IPS-NIHi11 (cell line): ENCODE results near the gene UBE2V1.
A peak's percentile ranks its signal among the peaks of the same experiment; 100 is the strongest.
"Not testable (repeated sequence)": the region's sequence is repeated elsewhere in the genome, so short reads cannot be mapped to it uniquely, and the experiment has no call there.

Experiments used
- DNase-seq: peaks from one replicate; pipeline ENCODE4 v3.0.0; 2012; ENCODE audit warnings: mixed read lengths, low spot score

Gene UBE2V1

DNA sequence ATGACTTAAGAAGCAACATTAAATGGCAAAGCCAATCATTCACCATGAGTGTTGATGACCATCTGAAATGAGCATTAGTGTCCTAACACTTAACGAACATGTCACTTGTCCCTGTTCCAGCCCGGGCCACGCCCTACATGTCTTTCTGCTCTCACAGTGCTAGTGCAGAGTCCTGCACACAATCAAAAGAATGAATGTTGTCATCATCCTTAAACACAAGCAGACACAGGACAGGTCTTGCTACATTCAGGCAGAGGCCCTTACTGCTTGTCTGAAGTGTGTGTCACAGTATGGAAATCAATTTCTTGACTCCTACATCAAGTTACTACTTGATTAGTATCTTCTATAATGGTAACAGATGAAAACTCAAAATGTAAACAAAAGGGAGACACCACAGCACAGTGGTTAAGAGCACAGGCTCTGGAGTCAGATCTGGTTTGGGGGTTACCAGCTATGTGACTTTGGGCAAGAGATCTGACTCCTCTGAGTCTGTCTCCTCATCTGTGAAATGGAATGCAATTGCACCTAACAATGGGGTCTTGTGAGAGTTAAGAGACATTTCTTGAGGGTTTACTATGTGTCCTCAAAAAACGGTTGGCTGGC lies 17.4 kb downstream of the UBE2V1 start:
- no peak for DNase-seq

- no peak for DNase-seq
These were observed 18.4 kb downstream of the UBE2V1 start for GRCh38 chr20:50094522-50094921.

GRCh38 chr20:50093240-50093639 lies 19.7 kb downstream of the UBE2V1 start:
- DNase-seq = no peak

GRCh38 chr20:50092436-50092835 lies 20.5 kb downstream of the UBE2V1 start:
- no peak for DNase-seq

DNA sequence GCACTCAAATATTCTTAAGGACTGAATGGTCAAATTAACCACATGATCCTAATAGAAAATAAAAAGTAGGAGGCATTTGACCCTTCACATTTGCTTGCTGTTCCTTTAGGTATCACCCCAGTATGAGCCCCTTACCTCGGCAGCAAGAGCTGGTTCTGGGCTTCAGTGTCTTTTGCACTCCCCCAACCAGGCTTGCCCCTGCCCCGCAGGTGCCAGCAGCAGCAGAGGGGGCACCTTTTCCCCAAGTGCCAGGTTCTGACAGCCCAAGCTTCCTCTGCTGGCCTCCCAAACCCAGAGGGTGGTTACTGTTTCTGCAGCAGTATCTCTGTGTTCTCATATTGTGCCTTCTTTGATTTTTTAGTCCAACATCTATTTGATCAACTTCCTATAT lies 23.2 kb downstream of the UBE2V1 start:
- DNase-seq = no peak

DNA sequence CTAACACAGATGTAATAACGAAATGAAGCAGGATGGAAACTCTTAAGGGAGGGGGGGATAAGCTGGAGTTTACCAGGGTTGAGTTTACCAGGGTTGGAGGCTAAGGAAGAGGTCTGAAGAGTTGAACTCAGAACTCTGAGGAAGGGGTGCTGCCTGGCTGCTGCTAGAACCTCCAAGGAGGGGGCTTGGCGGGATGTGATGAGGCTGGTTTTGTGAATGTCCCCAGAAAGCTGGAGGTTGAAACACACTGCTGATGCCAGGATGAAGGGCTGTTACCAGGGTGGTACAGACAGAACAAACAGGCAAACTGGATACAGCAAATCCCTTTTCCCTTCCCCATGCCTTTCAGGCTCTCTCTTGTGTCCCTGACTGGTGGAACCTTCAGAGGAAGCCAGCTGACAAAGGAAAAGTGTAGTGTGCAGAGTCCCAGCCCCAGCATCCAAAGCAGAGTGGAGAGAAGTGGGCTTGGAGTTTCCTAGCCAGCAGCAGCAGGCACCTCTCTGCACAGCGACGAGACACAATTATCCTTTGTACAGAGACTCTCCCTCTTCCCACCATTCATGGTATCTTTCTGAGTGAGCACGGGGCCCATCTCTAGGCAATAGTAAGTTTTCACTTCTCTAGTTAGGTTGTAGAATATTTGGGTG lies 23.7 kb downstream of the UBE2V1 start:
- DNase-seq = no peak

DNA sequence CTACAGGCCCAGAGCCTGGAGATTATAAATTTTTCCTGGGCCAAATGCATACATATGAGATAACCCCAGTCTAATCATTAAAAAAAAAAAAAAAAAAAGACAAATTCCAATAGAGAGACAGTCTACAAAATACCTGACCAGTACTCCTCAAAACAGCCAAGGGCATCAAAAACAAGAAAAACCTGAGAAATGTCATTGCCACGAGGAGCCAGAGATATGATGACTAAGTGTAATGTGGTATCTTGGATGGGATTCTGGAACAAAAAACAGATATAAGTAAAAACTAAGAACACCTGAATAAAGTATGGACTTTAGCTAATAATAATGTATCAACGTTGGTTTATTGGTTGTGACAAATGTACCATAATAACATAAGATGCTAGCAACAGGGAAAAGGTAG lies 24.9 kb downstream of the UBE2V1 start:
- DNase-seq = no peak

DNA sequence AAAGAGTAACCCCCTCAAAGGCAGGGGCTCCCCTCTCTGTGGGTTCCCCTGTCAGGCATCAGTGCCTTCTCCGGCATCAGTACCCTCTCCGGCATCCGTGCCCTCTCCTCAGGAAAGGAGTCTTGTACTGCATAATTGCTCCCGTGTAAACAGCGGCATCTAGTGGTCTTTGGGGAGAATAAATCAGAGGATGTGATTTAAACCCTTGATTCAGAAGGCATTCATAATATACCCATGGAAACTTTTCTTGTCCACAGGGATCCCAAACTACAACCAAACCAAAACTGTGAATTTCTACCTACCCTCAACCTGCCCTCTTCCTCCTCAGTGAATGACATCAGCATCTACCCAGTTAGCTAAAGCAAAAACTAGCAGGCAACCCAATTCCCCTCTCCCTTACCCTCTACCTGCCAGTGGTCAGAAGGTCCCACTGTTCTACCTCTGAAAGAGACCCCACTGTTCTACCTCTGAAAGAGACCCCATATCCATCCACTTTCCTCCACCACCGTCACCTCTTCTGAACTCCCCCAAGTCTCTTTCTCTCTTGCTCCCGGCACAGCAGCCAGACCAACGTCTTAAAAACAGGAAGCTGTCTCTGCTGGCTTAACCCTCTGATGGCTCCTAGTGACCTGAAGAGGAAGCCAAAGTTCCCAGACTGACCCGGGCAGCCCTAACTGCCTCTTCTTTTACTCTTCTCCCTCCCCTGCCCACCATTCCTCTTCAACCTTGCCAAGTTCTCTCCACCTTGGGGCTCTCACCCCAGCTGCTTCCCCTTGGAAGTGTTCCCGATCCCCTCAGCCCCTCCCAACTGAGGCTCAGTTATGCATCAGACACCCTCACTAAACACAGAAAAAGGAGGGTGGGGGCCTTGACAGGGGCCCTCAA lies 27.2 kb downstream of the UBE2V1 start:
- peak; percentile 81 for DNase-seq

DNA sequence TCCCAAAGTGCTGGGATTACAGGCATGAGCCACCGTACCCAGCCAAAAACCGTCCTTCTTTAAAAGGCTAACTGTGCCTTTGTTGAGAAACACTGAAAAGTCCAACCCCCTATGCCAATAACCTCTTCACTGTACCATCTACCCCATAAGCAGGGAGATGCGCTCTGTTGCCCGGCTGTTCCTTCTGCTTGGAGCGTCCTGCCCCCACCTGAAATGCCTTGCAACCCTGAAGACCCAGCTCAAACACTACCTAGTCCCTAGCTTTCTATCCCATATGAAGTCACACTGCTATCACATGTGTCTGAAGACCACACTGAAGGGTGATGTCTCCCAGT lies 27.8 kb downstream of the UBE2V1 start:
- no peak for DNase-seq

GRCh38 chr20:50083034-50083433 lies 29.9 kb downstream of the UBE2V1 start:
- DNase-seq = no peak

GRCh38 chr20:50082056-50082455 lies 30.9 kb downstream of the UBE2V1 start:
- DNase-seq = not testable (repeated sequence)

DNA sequence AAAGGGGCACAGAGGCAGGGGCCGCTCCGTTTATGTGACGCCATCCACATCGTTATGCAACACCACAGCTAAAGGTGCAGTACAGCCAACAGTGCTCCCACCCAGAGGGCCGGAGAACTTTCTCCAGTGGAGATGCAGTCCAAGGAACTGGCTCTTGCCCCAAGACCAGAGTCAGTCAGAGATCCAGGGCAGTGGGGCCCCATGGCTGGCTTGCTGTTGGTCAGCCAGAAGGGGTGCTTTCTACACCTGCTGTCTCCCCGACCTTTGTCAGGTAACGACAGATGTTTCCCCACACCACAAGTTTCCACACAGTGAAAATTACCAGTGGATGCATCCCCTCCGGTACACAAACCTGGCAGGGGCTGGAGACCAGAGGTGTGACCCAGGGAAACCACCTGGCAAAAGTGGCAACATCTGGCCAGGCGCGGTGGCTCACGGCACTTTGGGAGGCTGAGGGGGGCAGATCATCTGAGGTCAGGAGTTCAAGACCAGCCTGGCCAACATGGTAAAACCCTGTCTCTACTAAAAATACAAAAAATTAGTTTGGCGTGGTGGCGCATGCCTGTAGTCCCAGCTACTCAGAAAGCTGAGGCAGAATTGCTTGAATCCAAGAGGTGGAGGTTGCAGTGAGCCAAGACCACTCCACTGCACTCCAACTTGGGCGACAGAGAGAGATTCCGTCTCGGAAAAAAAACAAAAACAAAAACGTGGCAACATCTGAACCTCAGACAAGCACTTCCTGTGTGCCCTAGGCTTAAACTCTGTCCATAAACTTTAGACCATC lies 34.9 kb downstream of the UBE2V1 start:
- no peak for DNase-seq

GRCh38 chr20:50073500-50073899 lies 39.5 kb downstream of the UBE2V1 start:
- DNase-seq = no peak

GRCh38 chr20:50071039-50071888 lies 41.7 kb downstream of the UBE2V1 start:
- DNase-seq = peak; percentile 97

DNA sequence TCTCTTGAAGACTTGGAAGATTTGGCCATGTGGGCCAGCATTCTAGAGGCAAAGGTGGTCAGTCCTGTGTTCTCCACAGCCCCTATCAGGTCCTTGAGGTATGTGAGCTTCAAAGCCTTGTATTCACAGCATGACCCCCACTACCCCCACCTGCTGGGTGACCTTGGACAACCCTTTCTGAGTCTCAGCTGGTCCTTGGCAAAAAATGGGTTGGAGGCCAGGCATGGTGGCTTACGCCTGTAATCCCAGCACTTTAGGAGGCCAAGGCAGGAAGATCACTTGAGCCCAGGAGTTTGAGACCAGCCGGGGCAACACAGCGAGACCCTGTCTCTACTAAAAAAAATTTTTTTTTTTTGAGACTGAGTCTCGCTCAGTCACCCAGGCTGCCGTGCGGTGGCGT lies 42.6 kb downstream of the UBE2V1 start:
- no peak for DNase-seq

GRCh38 chr20:50068041-50068651 lies 44.8 kb downstream of the UBE2V1 start:
- DNase-seq = no peak

- no peak for DNase-seq
These were observed 45.5 kb downstream of the UBE2V1 start for GRCh38 chr20:50067461-50067860.

DNA sequence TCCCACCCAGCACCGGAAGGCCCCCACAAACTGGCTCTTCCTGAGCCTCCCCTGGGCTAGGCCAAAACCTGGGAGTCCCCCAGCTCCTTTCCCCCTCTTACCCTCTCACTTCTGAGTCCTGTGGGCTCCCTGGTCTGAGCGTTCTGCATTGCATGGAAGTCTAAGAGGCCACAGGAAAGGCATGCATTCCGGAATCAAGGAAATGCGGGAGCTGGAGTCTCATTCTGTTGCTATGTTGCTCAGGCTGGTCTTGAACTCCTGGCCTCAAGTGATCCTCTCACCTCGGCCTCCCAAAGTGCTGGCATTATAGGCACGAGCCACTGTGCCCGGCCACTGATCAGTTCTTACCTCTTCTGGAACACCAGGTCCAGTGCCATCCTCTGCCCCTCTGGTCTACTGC lies 45.9 kb downstream of the UBE2V1 start:
- no peak for DNase-seq

DNA sequence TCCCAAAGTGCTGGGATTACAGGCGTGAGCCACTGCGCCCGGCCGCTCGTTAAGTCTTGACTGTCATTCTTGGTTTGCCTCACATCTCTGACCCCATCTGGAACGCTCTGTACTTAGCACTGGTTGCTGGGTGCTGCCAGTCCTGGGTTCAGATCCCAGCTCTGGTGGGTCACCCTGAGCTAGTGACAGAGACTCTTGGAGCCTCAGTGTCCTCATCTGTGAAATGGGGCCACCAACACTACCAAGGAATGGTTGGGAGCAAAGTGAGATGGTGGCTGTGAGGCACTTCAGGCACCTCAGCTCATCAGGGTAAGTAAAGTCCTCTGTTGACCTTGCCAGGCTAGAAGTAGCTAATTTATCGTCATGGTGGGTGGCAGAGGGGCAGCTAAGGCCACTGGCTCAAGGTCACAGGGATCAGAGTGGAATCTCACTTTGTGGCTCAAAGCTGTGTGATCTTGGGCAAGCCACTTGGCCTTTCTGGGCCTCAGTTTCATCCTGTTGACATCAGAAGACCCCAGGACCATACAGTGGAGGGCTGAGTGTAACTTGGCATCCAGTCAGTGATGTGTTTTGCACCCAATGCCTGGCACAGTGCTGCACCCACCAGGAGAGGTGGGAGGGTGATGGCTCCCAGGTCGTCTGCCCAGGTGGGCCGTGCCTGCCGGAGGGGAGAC lies 46.7 kb downstream of the UBE2V1 start:
- DNase-seq = no peak

DNA sequence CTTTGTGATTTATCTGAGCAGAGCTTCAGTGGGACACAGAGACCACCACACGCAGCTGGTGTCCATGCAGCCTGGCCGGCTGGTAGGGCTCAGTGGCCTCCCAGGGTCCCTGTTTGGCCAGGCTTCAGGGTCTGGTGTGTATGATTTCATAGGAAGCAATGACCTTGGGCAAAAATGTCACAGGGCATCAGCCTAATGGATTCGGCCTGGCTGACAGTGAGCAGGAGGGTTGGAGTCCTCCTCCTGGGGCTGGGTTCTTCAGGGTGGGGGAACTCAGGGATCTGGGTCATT lies 47.7 kb downstream of the UBE2V1 start:
- no peak for DNase-seq

GRCh38 chr20:50063763-50064162 lies 49.2 kb downstream of the UBE2V1 start:
- DNase-seq = not testable (repeated sequence)
